IMR-90 (cell line): ENCODE data around the gene SRPK2. TPM values are rescaled to one million over a fixed set of nuclear protein-coding genes. Genes with fewer than 3 reads are reported as not detected.

Experiments used
- ATAC-seq: fragments of 200-7000 bp; cut with Tn5 transposase; 2 replicates; pipeline ENCODE4 v1.9.1; 2020; ENCODE audit warnings: low read depth, mild to moderate bottlenecking, moderate library complexity
- BruUV-seq: library from RNA; stranded (reverse); fragments of 400-500 nt; replicated peaks from 2 replicates; lab custom pipeline; 2021; lab: Mats Ljungman, UMichigan
- CTCF ChIA-PET: fragments of 300-600 bp; formaldehyde crosslinking; extraction: SDS; loops from one replicate; lab custom pipeline; 2021; ENCODE audit warnings: antibody characterized with exemption; lab: Yijun Ruan, JAX
- POLR2A ChIA-PET: fragments of 300-600 bp; sonication (Branson Sonifier 250); formaldehyde crosslinking; loops from one replicate; lab custom pipeline; 2022; ENCODE audit warnings: antibody characterized with exemption; ENCODE audit not compliant: unreplicated experiment; lab: Charles Lee
- DNase-seq: peaks from one replicate; pipeline ENCODE4 v3.0.0; 2013
- H2AFZ ChIP-seq: replicated peaks from 2 replicates; pipeline ENCODE3; 2013; ENCODE audit warnings: low read length, mild to moderate bottlenecking; ENCODE audit not compliant: poor library complexity
- H2AK5ac ChIP-seq: 2 replicates; pipeline ENCODE4 v1.6.1; 2013; ENCODE audit warnings: low read depth, low read length, inconsistent platforms
- H2AK9ac ChIP-seq: replicated peaks from 2 replicates; pipeline ENCODE3; 2013; ENCODE audit warnings: mild to moderate bottlenecking, low read depth, low read length, moderate library complexity; ENCODE audit not compliant: poor library complexity
- H2BK120ac ChIP-seq: 2 replicates; pipeline ENCODE4 v1.6.1; 2013; ENCODE audit warnings: low read depth, low read length, inconsistent platforms
- H2BK15ac ChIP-seq: 3 replicates; pipeline ENCODE4 v1.6.1; 2013; ENCODE audit warnings: low read depth, low read length, inconsistent platforms
- H2BK20ac ChIP-seq: 2 replicates; pipeline ENCODE4 v1.6.1; 2013; ENCODE audit warnings: low read depth, mild to moderate bottlenecking, inconsistent platforms, low read length, moderate library complexity
- H2BK5ac ChIP-seq: 2 replicates; pipeline ENCODE4 v1.6.1; 2013; ENCODE audit warnings: mild to moderate bottlenecking, low read depth, low read length, inconsistent platforms; ENCODE audit not compliant: poor library complexity, severe bottlenecking
- H3K14ac ChIP-seq: replicated peaks from 2 replicates; pipeline ENCODE4 v1.6.1; 2013; ENCODE audit warnings: low read depth, low read length, inconsistent platforms
- H3K18ac ChIP-seq: 2 replicates; pipeline ENCODE4 v1.6.1; 2013; ENCODE audit warnings: low read depth, low read length, control low read depth
- H3K23ac ChIP-seq: 2 replicates; pipeline ENCODE4 v1.6.1; 2013; ENCODE audit warnings: low read depth, low read length, inconsistent platforms
- H3K27ac ChIP-seq: 2 replicates; pipeline ENCODE4 v1.5.1; 2013; ENCODE audit warnings: mild to moderate bottlenecking, control low read depth, low read length; ENCODE audit not compliant: insufficient read depth
- H3K27me3 ChIP-seq: 2 replicates; pipeline ENCODE4 v1.6.1; 2013; ENCODE audit warnings: low read length; ENCODE audit not compliant: control insufficient read depth, insufficient read depth
- H3K36me3 ChIP-seq: 2 replicates; pipeline ENCODE4 v1.6.1; 2013; ENCODE audit warnings: low read length, mixed read lengths; ENCODE audit not compliant: control insufficient read depth, insufficient read depth
- H3K4ac ChIP-seq: 2 replicates; pipeline ENCODE4 v1.6.1; 2013; ENCODE audit warnings: low read depth, low read length, inconsistent platforms
- H3K4me1 ChIP-seq: 2 replicates; pipeline ENCODE4 v1.6.1; 2013; ENCODE audit warnings: low read length, mixed read lengths; ENCODE audit not compliant: control insufficient read depth, insufficient read depth
- H3K4me2 ChIP-seq: 2 replicates; pipeline ENCODE4 v1.6.1; 2013; ENCODE audit warnings: low read depth, mild to moderate bottlenecking, control low read depth, low read length, moderate library complexity
- H3K4me3 ChIP-seq: 2 replicates; pipeline ENCODE4 v1.5.1; 2013; ENCODE audit warnings: low read depth, mild to moderate bottlenecking, control low read depth, low read length, moderate library complexity; ENCODE audit not compliant: insufficient read depth
- H3K56ac ChIP-seq: 2 replicates; pipeline ENCODE4 v1.6.1; 2013; ENCODE audit warnings: low read length, inconsistent platforms; ENCODE audit not compliant: insufficient read depth; ENCODE audit errors: extremely low read depth
- H3K79me1 ChIP-seq, 2 experiments: 2 replicates each; pipeline ENCODE4 v1.6.1; 2013; ENCODE audit warnings: low read length in 2 of 2, inconsistent platforms in 1 of 2, low read depth in 1 of 2
- H3K9ac ChIP-seq: 2 replicates; pipeline ENCODE4 v1.6.1; 2013; ENCODE audit warnings: low read depth, low read length, control low read depth
- H3K9me1 ChIP-seq: 2 replicates; pipeline ENCODE4 v1.6.1; 2013; ENCODE audit warnings: low read length, inconsistent platforms; ENCODE audit not compliant: insufficient read depth
- H3K9me3 ChIP-seq: 2 replicates; pipeline ENCODE4 v1.6.1; 2013; ENCODE audit warnings: low read length; ENCODE audit not compliant: control insufficient read depth, insufficient read depth
- H4K20me1 ChIP-seq: 2 replicates; pipeline ENCODE4 v1.6.1; 2013; ENCODE audit warnings: low read length, inconsistent platforms; ENCODE audit not compliant: insufficient read depth
- H4K5ac ChIP-seq: 2 replicates; pipeline ENCODE4 v1.6.1; 2013; ENCODE audit warnings: mild to moderate bottlenecking, low read depth, low read length, control low read depth
- H4K8ac ChIP-seq, 2 experiments: 2 replicates each; pipeline ENCODE4 v1.6.1; 2013; ENCODE audit warnings: low read depth in 2 of 2, low read length in 2 of 2, control low read depth in 1 of 2, inconsistent platforms in 1 of 2
- H4K91ac ChIP-seq: 2 replicates; pipeline ENCODE4 v1.6.1; 2013; ENCODE audit warnings: low read depth, low read length, inconsistent platforms; ENCODE audit not compliant: insufficient read depth
- CEBPB ChIP-seq: IDR thresholded peaks from 2 replicates; pipeline ENCODE4 v1.6.1; 2012; ENCODE audit warnings: low read depth, low read length, improper control_type of control experiment
- CHD1 ChIP-seq: IDR thresholded peaks from 2 replicates; pipeline ENCODE4 v1.6.1; 2012; ENCODE audit warnings: low read depth, low read length, improper control_type of control experiment
- FOS ChIP-seq: fragments of 150-350 bp; IDR thresholded peaks from 2 replicates; pipeline ENCODE4 v1.6.1; 2016; ENCODE audit warnings: low read depth, low read length
- MAFK ChIP-seq: IDR thresholded peaks from 2 replicates; pipeline ENCODE4 v1.6.1; 2012; ENCODE audit warnings: low read depth, low read length, improper control_type of control experiment
- MAZ ChIP-seq: IDR thresholded peaks from 2 replicates; pipeline ENCODE4 v1.6.1; 2012; ENCODE audit warnings: low read depth, mild to moderate bottlenecking, low read length, improper control_type of control experiment, moderate library complexity, borderline replicate concordance
- MXI1 ChIP-seq: IDR thresholded peaks from 2 replicates; pipeline ENCODE4 v1.6.1; 2012; ENCODE audit warnings: low read depth, mild to moderate bottlenecking, low read length, moderate library complexity, borderline replicate concordance
- NFE2L2 ChIP-seq: fragments of 150-350 bp; IDR thresholded peaks from 2 replicates; pipeline ENCODE4 v1.6.1; 2016; ENCODE audit warnings: low read depth, mild to moderate bottlenecking, low read length
- POLR2A ChIP-seq: IDR thresholded peaks from 2 replicates; pipeline ENCODE4 v1.6.1; 2012; ENCODE audit warnings: mild to moderate bottlenecking, low read depth, low read length
- RAD21 ChIP-seq: IDR thresholded peaks from 2 replicates; pipeline ENCODE4 v1.6.1; 2012; ENCODE audit warnings: low read length, improper control_type of control experiment
- RCOR1 ChIP-seq: IDR thresholded peaks from 2 replicates; pipeline ENCODE4 v1.6.1; 2012; ENCODE audit warnings: mild to moderate bottlenecking, low read length, improper control_type of control experiment; ENCODE audit not compliant: insufficient replicate concordance
- RFX5 ChIP-seq: IDR thresholded peaks from 2 replicates; pipeline ENCODE4 v1.8.0; 2012; ENCODE audit warnings: low read depth, mild to moderate bottlenecking, low read length, moderate library complexity
- SMC3 ChIP-seq: fragments of 150-350 bp; IDR thresholded peaks from 2 replicates; pipeline ENCODE4 v1.6.1; 2016; ENCODE audit warnings: low read depth, mild to moderate bottlenecking, antibody characterized with exemption, low read length, moderate library complexity
- WGBS, 2 experiments: methylation state at CpG; one replicate each; pipeline versions ENCODE4 v1.1.5 to v1.1.7; 2013; ENCODE audit warnings: missing lambda C conversion rate in 2 of 2; ENCODE audit not compliant: insufficient read length in 1 of 2; ENCODE audit errors: extremely low coverage in 2 of 2; 5-methylcytosine and 5-hydroxymethylcytosine counted together
- dilution Hi-C: fragments of 300-500 bp; cut with HindIII; formaldehyde crosslinking; loops from one replicate; pipeline ENCODE4 v1.14.3; 2018; ENCODE audit warnings: low sequenced_read_pairs; ENCODE audit not compliant: unreplicated experiment
- in situ Hi-C: fragments of 300-500 bp; cut with MboI; formaldehyde crosslinking; loops from 3 replicates; pipeline ENCODE4 v1.14.3; 2019; ENCODE audit warnings: low sequenced_read_pairs, inconsistent platforms, mixed read lengths
- intact Hi-C: fragments of 100-400 bp; cut with micrococcal nuclease; formaldehyde crosslinking; loops from 2 replicates; pipeline ENCODE4 v1.10.0; 2022
- polyA plus RNA-seq, 3 experiments: library from polyadenylated mRNA; depleted of rRNA; stranded (reverse); fragments of >200 nt; gene quantifications; 2 replicates each; pipeline ENCODE4 v1.2.3, GENCODE V29; 2012; ENCODE audit warnings: low replicate concordance in 1 of 3
- total RNA-seq: library from RNA; depleted of rRNA; stranded (reverse); fragments of >200 nt; gene quantifications from 2 replicates; pipeline ENCODE4 v1.2.3, GENCODE V29; 2012
- TF ChIP-seq, protein P1 (sequence below): fragments of 150-350 bp; IDR thresholded peaks from 2 replicates; pipeline ENCODE4 v1.6.1; 2016; ENCODE audit warnings: low read depth, mild to moderate bottlenecking, low read length, moderate library complexity, borderline replicate concordance
- TF ChIP-seq, protein P2 (sequence below): fragments of 150-350 bp; IDR thresholded peaks from 2 replicates; pipeline ENCODE4 v1.6.1; 2017; ENCODE audit warnings: mild to moderate bottlenecking, antibody characterized with exemption, low read length, low read depth
- TF ChIP-seq, protein P3 (sequence below): conservative IDR thresholded peaks from 2 replicates; pipeline ENCODE4 v1.5.1; 2012; ENCODE audit warnings: mild to moderate bottlenecking, low read depth, low read length, improper control_type of control experiment

Gene SRPK2
- total and polyA plus RNA-seq, 2 of the 4 experiments (the other 2 are of a cell fraction) = 13.2 to 33.0 TPM

DNA sequence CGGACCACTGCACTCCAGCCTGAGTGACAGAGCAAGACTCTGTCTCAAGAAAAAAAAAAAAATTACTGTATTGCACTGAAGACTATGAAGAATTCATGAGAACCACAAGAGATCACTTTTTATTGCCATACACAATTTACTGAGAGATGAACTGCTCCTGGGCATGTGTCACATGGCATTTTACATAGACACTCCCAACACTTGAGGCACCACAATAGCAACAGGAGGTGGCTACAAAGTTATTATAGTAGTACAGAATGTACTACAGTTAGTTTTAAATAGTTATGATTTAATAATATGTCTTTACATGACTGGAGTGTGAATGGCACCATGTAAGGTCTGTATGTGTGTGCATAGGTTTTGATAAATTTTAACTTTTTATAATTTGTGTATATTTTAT lies 304.1 kb downstream of the SRPK2 start:
- H3K18ac ChIP-seq = no peak overlapping the region
- H3K9me1 ChIP-seq = peaks cover 2% of the 10 kb centered on the region; the same call in 1 of the 2 replicates
- no TSS peak for BruUV-seq
- no peak for TF ChIP-seq RFX5
- TF ChIP-seq CHD1 = no peak
- no peak for TF ChIP-seq MAFK
- TF ChIP-seq, protein P1, sequence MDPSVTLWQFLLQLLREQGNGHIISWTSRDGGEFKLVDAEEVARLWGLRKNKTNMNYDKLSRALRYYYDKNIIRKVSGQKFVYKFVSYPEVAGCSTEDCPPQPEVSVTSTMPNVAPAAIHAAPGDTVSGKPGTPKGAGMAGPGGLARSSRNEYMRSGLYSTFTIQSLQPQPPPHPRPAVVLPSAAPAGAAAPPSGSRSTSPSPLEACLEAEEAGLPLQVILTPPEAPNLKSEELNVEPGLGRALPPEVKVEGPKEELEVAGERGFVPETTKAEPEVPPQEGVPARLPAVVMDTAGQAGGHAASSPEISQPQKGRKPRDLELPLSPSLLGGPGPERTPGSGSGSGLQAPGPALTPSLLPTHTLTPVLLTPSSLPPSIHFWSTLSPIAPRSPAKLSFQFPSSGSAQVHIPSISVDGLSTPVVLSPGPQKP = no peak
- no peak for TF ChIP-seq POLR2A
- no peak for TF ChIP-seq CEBPB
- TF ChIP-seq SMC3 = no peak
- no peak for TF ChIP-seq RAD21
- no peak for TF ChIP-seq MXI1
- TF ChIP-seq FOS = no peak
- TF ChIP-seq RCOR1 = no peak
- TF ChIP-seq MAZ = no peak
- no peak for TF ChIP-seq NFE2L2
- TF ChIP-seq, protein P2, sequence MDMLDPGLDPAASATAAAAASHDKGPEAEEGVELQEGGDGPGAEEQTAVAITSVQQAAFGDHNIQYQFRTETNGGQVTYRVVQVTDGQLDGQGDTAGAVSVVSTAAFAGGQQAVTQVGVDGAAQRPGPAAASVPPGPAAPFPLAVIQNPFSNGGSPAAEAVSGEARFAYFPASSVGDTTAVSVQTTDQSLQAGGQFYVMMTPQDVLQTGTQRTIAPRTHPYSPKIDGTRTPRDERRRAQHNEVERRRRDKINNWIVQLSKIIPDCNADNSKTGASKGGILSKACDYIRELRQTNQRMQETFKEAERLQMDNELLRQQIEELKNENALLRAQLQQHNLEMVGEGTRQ = no peak
- TF ChIP-seq, protein P3, sequence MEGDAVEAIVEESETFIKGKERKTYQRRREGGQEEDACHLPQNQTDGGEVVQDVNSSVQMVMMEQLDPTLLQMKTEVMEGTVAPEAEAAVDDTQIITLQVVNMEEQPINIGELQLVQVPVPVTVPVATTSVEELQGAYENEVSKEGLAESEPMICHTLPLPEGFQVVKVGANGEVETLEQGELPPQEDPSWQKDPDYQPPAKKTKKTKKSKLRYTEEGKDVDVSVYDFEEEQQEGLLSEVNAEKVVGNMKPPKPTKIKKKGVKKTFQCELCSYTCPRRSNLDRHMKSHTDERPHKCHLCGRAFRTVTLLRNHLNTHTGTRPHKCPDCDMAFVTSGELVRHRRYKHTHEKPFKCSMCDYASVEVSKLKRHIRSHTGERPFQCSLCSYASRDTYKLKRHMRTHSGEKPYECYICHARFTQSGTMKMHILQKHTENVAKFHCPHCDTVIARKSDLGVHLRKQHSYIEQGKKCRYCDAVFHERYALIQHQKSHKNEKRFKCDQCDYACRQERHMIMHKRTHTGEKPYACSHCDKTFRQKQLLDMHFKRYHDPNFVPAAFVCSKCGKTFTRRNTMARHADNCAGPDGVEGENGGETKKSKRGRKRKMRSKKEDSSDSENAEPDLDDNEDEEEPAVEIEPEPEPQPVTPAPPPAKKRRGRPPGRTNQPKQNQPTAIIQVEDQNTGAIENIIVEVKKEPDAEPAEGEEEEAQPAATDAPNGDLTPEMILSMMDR = no peak
- H3K14ac ChIP-seq = no peak overlapping the region
- no peaks in the 10 kb centered on the region for H3K4me1 ChIP-seq
- no peak overlapping the region for H2BK5ac ChIP-seq
- H4K5ac ChIP-seq = no peak overlapping the region
- no peak for DNase-seq
- no peaks in the 10 kb centered on the region for H3K9me3 ChIP-seq
- dilution Hi-C loops = no loop called here
- H3K79me1 ChIP-seq = peaks cover 9 to 56% of the 10 kb centered on the region in 2 experiments
- no peak overlapping the region for H2AFZ ChIP-seq
- H3K27ac ChIP-seq = no peak overlapping the region
- H3K23ac ChIP-seq = no peak overlapping the region
- no peak overlapping the region for H3K9ac ChIP-seq
- H4K8ac ChIP-seq = no peak overlapping the region
- no peaks in the 10 kb centered on the region for H3K27me3 ChIP-seq
- in situ Hi-C loops = no loop called here
- H3K56ac ChIP-seq = no peak overlapping the region
- ChIA-PET CTCF (no interaction called here), POLR2A (no interaction called here)
- no peak overlapping the region for H2BK15ac ChIP-seq
- H2AK5ac ChIP-seq = no peak overlapping the region
- no peak overlapping the region for H2AK9ac ChIP-seq
- intact Hi-C loops = no loop called here
- H4K91ac ChIP-seq = no peak overlapping the region
- no peak overlapping the region for H3K4ac ChIP-seq
- H4K20me1 ChIP-seq = peaks cover 13% of the 10 kb centered on the region; the same call in 1 of the 2 replicates
- peaks cover 29% of the 10 kb centered on the region for H3K36me3 ChIP-seq
- H2BK120ac ChIP-seq = no peak overlapping the region
- H3K4me2 ChIP-seq = no peak overlapping the region
- ATAC-seq = no peak
- no peak overlapping the region for H2BK20ac ChIP-seq
- WGBS, 2 experiments = 100% methylated on average over 1 of the region's 1 CpG; no CpG with 5 or more reads in 1 of the 2 experiments
- H3K4me3 ChIP-seq = no peak overlapping the region
